HG02973 (cell line): ENCODE results near the gene B3GAT3.
"Not testable (repeated sequence)": the region's sequence is repeated elsewhere in the genome, so short reads cannot be mapped to it uniquely, and the experiment has no call there.

Experiments
- ATAC-seq: cut with Tn5 transposase; IDR thresholded peaks from one replicate; pipeline ENCODE4 v1.9.1; 2021; ENCODE audit warnings: moderate library complexity; ENCODE audit not compliant: unreplicated experiment

Gene B3GAT3

GRCh38 chr11:62645946-62646824 is 24.4 kb upstream of the B3GAT3 start, which contains the start of gene GANAB:
Gene GANAB, minus strand, starts transcription at chr11:62646613. Its CDS starts 14 bp downstream, at chr11:62646599.
- peak; percentile 84 for ATAC-seq

- ATAC-seq, result no peak
Measured at GRCh38 chr11:62645671-62645945, 23.8 kb upstream of the B3GAT3 start.

- no peak for ATAC-seq
Measured at GRCh38 chr11:62644220-62644619, 22.4 kb upstream of the B3GAT3 start.

GRCh38 chr11:62632492-62632891 is 10.7 kb upstream of the B3GAT3 start:
- no peak for ATAC-seq

GRCh38 chr11:62627713-62628112 is 5.9 kb upstream of the B3GAT3 start:
- no peak for ATAC-seq

GRCh38 chr11:62622476-62623089 is 797 bp upstream of the B3GAT3 start:
- no peak for ATAC-seq

GRCh38 chr11:62621027-62621566 is 689 bp downstream of the B3GAT3 start:
- no peak for ATAC-seq

GRCh38 chr11:62616957-62617356 is 4.8 kb downstream of the B3GAT3 start:
- ATAC-seq, result not testable (repeated sequence)

- ATAC-seq, result no peak
Measured at GRCh38 chr11:62615521-62615920, 6.3 kb downstream of the B3GAT3 start.

- no peak for ATAC-seq
Measured at GRCh38 chr11:62614275-62614674, 7.5 kb downstream of the B3GAT3 start.

GRCh38 chr11:62613291-62613778 is 8.5 kb downstream of the B3GAT3 start:
- ATAC-seq, result no peak

GRCh38 chr11:62612366-62613290 is 9.2 kb downstream of the B3GAT3 start, which contains the start of the genes EML3 and ROM1:
Gene EML3, minus strand, starts transcription at chr11:62612775. Its CDS starts 318 bp downstream, at chr11:62612457.
Gene ROM1, plus strand, starts transcription at chr11:62613257. Its CDS starts 25 bp downstream, at chr11:62613282.
- peak; percentile 57 for ATAC-seq

- peak; percentile 19 for ATAC-seq
Measured at GRCh38 chr11:62611705-62612365, 10.0 kb downstream of the B3GAT3 start.

- no peak for ATAC-seq
Measured at GRCh38 chr11:62610814-62611704, 10.7 kb downstream of the B3GAT3 start.

GRCh38 chr11:62610403-62610802 is 11.4 kb downstream of the B3GAT3 start:
- no peak for ATAC-seq

- no peak for ATAC-seq
Measured at GRCh38 chr11:62608776-62609175, 13.0 kb downstream of the B3GAT3 start.

- no peak for ATAC-seq
Measured at GRCh38 chr11:62607714-62608113, 14.1 kb downstream of the B3GAT3 start.

GRCh38 chr11:62605902-62606301 is 15.9 kb downstream of the B3GAT3 start:
- no peak for ATAC-seq

- no peak for ATAC-seq
Measured at GRCh38 chr11:62605467-62605866, 16.3 kb downstream of the B3GAT3 start.
